Stimulated activated memory B cell treated with anti-CD40 and anti-IgM and Interleukin-4, amounts not matched to agents 10 μg/mL and 1 μg/mL and 100 μg/mL, for 72 hours (primary cell): ENCODE results near the gene CYP2S1.
"Not testable (repeated sequence)": the region's sequence is repeated elsewhere in the genome, so short reads cannot be mapped to it uniquely, and the experiment has no call there.

Experiments used
- ATAC-seq: fragments of 150-1000 bp; cut with Tn5 transposase; 2 replicates; pipeline ENCODE4 v1.10.0; 2021
- H3K27ac Mint-ChIP-seq: one replicate; pipeline ENCODE4 v1.8.0; 2022; ENCODE audit warnings: mild to moderate bottlenecking, mixed read lengths
- H3K27me3 Mint-ChIP-seq: one replicate; pipeline ENCODE4 v1.8.0; 2022; ENCODE audit warnings: mixed read lengths
- H3K36me3 Mint-ChIP-seq: one replicate; pipeline ENCODE4 v1.8.0; 2022; ENCODE audit warnings: mixed read lengths
- H3K4me1 Mint-ChIP-seq: one replicate; pipeline ENCODE4 v1.8.0; 2022; ENCODE audit warnings: mixed read lengths
- H3K4me3 Mint-ChIP-seq: one replicate; pipeline ENCODE4 v1.8.0; 2022; ENCODE audit warnings: mild to moderate bottlenecking, moderate library complexity, mixed read lengths
- H3K9me3 Mint-ChIP-seq: one replicate; pipeline ENCODE4 v1.8.0; 2022; ENCODE audit warnings: mixed read lengths

The CYP2S1 gene

DNA sequence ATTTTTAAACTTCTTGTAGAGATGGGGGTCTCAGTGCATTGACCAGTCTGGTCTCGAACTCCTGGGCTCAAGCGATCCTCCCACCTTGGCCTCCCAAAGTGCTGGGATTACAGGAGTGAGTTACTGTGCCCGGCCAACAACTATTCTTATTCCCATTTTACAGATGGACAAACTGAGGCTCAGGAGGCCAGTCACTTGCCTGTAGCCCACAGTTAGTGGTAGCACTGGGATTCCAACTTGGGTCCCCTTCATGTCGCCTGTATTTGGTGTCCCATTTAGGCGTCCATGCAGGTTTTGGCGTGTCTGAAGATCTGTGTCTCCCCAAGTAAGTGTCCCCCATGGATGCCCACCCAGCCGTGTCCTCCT is 25.2 kb downstream of the CYP2S1 start:
- no peak overlapping the region for H3K4me3 Mint-ChIP-seq
- H3K36me3 Mint-ChIP-seq: no peaks in the 10 kb centered on the region
- ATAC-seq: no peak
- peaks cover 82% of the 10 kb centered on the region for H3K27me3 Mint-ChIP-seq
- peaks cover 9% of the 10 kb centered on the region for H3K4me1 Mint-ChIP-seq
- H3K27ac Mint-ChIP-seq: no peak overlapping the region
- no peaks in the 10 kb centered on the region for H3K9me3 Mint-ChIP-seq

DNA sequence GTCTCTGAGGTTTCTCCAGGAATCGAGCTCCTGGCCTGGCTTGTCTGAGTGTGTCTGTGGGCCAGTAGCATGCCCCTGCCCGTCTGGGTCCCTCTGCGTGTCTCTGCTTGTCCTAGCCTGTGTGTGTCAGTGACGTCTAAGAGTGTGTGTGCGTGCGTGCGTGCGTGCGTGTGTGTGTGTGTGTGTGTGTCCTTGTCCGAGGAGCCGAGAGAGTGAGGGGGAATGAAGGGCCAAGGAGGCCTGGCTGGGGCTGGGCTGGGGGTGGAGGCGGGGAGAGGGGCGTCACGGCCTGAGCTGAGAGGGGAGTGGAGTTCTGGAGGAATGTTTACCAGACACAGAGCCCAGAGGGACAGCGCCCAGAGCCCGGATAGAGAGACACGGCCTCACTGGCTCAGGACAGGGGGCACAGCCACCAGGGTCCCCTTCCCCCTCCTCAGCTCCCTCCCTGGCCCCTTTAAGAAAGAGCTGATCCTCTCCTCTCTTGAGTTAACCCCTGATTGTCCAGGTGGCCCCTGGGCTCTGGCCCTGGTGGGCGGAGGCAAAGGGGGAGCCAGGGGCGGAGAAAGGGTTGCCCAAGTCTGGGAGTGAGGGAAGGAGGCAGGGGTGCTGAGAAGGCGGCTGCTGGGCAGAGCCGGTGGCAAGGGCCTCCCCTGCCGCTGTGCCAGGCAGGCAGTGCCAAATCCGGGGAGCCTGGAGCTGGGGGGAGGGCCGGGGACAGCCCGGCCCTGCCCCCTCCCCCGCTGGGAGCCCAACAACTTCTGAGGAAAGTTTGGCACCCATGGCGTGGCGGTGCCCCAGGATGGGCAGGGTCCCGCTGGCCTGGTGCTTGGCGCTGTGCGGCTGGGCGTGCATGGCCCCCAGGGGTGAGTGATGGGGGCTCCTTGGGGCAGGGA is 25.8 kb downstream of the CYP2S1 start, which contains the start of gene AXL:
TSS of gene AXL (plus strand) at position 609 of the 893 bp plus-strand sequence. CDS start at position 779, 170 bp downstream.
- Mint-ChIP-seq H3K36me3 (no peaks in the 10 kb centered on the region), H3K4me3 (no peak within 1 kb of the TSS), H3K4me1 (peaks cover 9% of the 10 kb centered on the region), H3K27ac (no peak within 1 kb of the TSS), H3K9me3 (no peaks in the 10 kb centered on the region), H3K27me3 (peaks cover 88% of the 10 kb centered on the region)
- ATAC-seq: no peak

DNA sequence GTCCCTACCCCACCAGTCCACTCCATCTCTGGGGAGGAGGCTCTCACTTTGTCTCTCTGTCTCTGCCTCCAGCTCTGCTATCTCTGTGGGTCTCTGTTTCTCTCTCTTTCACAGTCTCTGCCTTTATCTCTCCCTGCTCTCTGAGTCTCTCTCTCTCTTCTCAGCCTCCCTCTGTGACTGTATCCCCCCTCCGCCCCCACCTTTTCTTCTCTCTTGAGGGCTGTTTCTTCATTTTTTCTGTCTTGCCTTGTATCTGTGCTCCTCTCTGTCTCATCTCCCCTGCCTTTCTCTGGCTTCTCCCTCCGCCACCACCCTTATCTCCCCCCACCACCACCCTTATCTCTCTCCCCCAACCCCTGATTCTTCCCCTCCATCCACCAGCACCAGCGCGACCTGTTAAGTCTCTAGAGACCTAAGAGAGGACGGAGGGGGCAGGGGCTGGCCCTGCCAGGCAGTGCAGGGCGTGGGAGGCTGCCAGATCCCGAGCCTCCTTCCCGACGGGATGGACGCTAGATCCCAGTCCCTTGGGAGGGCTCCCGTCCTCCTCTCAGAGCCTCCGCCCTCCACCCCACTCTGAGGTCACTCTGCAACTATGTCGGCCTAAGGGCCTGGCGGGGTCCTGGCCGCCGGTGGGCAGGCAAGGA is 27.0 kb downstream of the CYP2S1 start:
- Mint-ChIP-seq H3K4me3 (no peak overlapping the region), H3K27me3 (peaks cover 100% of the 10 kb centered on the region), H3K36me3 (no peaks in the 10 kb centered on the region), H3K27ac (no peak overlapping the region), H3K4me1 (peaks cover 9% of the 10 kb centered on the region), H3K9me3 (no peaks in the 10 kb centered on the region)
- no peak for ATAC-seq

DNA sequence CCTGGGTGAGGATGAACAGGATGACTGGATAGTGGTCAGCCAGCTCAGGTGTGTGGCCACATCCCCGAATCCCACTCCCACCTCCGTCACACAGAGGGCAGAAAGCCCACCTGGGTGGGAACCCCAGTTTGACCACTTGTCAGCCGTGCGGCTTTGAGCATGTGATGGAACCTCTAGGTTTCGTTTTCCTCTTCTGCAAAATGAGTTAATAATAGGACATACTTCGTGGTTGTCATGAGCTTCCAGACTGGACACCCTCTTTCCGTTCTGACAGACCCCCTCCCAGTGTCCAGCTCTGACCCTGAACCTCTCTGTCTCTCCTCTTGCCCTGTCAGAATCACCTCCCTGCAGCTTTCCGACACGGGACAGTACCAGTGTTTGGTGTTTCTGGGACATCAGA is 27.8 kb downstream of the CYP2S1 start:
- H3K27me3 Mint-ChIP-seq: peaks cover 100% of the 10 kb centered on the region
- H3K36me3 Mint-ChIP-seq: no peaks in the 10 kb centered on the region
- no peak for ATAC-seq
- no peaks in the 10 kb centered on the region for H3K9me3 Mint-ChIP-seq
- no peak overlapping the region for H3K27ac Mint-ChIP-seq
- H3K4me3 Mint-ChIP-seq: no peak overlapping the region
- H3K4me1 Mint-ChIP-seq: peaks cover 9% of the 10 kb centered on the region

DNA sequence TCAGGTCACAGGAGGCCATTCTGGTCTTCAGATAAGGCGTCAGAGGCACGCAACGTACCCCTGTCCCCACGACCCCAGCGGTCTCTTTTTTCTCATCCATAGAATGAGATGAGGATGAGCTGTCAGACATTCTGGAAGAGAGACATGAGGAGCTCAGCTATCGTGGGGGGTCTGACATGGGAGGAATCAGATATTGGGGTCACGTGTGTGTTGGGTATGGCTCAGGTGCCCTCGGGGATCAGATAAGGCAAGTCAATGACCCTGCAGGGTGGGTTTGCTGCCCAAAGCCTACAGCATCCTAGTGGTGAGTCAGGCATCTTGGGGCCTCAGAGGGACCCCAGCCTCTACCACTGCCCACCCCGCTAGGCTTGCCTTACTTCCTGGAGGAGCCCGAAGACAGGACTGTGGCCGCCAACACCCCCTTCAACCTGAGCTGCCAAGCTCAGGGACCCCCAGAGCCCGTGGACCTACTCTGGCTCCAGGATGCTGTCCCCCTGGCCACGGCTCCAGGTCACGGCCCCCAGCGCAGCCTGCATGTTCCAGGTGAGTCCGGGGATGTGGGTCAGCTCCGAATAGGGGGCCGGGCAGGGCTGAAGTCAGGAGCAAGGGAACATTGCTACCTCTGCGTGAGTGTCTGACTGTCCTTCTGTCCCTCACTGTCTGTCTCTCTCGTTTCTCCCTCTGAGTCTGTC is 28.6 kb downstream of the CYP2S1 start:
- Mint-ChIP-seq H3K9me3 (no peaks in the 10 kb centered on the region), H3K4me1 (peaks cover 9% of the 10 kb centered on the region), H3K4me3 (no peak overlapping the region), H3K27me3 (peaks cover 93% of the 10 kb centered on the region), H3K27ac (no peak overlapping the region), H3K36me3 (no peaks in the 10 kb centered on the region)
- no peak for ATAC-seq

DNA sequence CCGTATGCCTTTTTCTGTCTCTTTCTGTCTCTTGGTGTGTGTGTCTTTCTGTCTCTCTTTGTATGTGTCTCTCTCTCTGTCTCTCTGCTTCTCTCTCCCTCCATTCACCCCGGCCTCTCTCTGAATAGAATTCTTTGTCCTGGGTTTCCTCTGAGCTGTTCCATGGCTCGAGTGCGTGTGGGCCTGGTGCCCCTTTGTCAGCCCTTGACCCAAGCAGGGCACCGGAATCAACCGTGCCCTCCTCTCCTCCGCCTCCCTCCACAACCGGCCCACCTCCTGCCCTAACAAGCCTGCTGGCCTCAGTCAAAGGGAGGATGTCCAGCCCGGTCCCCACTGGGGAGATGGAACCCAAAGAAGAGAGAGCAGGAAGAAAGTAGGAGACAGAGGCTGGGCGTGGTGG is 29.2 kb downstream of the CYP2S1 start:
- peaks cover 9% of the 10 kb centered on the region for H3K4me1 Mint-ChIP-seq
- H3K27ac Mint-ChIP-seq: no peak overlapping the region
- H3K36me3 Mint-ChIP-seq: no peaks in the 10 kb centered on the region
- no peak overlapping the region for H3K4me3 Mint-ChIP-seq
- peaks cover 87% of the 10 kb centered on the region for H3K27me3 Mint-ChIP-seq
- H3K9me3 Mint-ChIP-seq: no peaks in the 10 kb centered on the region
- ATAC-seq: no peak

DNA sequence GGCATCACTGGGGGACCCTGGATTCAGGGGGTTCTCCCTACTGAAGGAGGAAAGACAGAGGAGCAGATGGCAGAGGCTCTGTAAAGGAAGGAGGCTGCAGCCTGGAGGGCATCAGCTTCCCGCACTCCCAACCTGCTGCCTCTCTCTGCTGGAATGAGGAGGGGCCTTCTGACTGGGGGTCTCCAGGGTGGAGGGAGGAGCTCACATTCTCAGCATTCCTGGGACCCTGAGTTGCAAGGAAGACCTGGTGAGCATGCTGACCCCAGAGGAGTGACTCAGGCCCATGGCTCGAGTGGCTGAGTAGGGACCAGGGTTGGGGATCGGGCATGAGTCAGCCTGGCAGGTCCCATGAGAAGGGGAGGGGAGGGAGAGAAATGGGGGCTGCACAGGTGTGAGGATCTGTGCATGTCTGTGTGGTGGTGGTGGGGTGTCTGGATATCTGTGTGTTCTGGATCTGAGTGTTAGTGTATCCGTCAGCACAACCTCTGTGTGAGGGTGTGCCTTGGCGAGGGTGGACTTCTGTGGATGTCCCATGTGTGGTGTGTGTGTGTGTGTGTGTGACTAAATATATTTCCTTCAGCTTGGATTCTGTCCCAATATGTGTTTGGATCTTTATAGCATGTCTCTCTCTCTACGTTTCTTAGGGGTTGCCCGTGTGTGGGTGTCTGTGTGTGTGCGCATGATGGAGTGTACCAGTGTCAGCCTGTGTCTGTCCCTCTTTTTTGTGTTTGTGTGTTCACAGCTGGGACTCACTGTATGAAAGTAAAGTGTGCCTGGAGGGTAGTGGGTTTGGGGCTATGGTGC is 30.6 kb downstream of the CYP2S1 start:
- ATAC-seq: no peak
- H3K27ac Mint-ChIP-seq: no peak overlapping the region

DNA sequence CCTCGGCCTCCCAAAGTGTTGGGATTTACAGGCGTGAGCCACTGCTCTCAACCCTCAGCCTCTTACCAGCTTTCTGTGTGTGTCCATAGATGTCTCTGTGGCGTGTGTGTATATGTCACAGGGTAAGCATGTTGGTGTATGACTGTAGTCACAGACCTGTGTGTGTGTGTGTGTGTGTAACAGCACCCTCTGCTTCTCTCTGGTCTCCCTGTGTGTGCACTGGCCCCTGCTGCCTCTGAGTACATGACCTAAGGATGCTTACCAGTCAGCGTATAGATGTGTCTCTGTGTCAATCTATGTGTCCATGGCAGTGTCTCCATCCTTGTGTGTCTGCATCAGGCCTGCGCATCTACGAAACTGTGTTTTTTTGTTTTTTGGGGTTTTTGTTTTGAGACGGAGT is 31.6 kb downstream of the CYP2S1 start:
- Mint-ChIP-seq H3K27me3 (peaks cover 63% of the 10 kb centered on the region), H3K27ac (no peak overlapping the region), H3K4me3 (no peak overlapping the region), H3K9me3 (no peaks in the 10 kb centered on the region), H3K4me1 (no peaks in the 10 kb centered on the region), H3K36me3 (no peaks in the 10 kb centered on the region)
- no peak for ATAC-seq

More for the DNA sequence above, 30.6 kb downstream of the CYP2S1 start:
- H3K4me1 Mint-ChIP-seq: peaks cover 5% of the 10 kb centered on the region
- H3K4me3 Mint-ChIP-seq: no peak overlapping the region
- H3K27me3 Mint-ChIP-seq: peaks cover 73% of the 10 kb centered on the region
- no peaks in the 10 kb centered on the region for H3K36me3 Mint-ChIP-seq
- no peaks in the 10 kb centered on the region for H3K9me3 Mint-ChIP-seq

DNA sequence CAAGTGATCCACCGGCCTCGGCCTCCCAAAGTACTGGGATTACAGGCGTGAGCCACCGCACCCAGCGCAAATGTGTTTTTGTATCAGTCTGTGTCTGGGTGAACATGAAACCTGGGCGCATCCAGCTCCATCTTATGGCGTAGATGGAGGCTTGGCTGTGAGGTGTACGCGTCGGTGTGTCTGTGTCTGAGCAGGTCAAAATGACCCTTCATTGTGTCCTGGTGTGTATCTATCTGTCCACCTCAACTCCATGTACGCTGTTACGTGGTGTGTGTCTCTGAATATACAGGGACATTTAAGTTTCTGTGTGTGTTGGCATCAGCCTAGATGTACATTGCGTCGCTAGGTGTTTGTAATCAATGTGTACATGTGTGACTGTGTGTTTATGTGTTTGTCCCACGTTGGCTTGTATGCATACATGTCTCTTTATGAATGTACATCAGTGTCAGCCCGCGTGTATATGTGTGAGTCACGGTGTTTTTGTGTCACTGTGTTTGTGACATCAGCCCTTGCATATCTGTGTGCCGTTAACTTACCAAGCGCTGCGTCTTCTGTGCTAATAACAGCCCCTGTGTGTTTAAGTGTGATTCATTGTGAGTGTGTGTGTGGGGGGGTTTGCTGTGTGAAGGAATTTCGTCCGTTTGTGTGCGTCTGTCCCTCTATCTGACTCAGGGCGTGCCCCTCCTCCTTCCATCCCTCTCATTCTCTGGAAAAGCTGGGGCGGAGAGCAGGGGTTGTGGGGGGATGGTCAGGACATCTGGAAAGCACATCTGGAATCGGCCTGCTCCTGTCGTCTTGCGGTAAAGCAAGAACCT is 32.4 kb downstream of the CYP2S1 start:
- no peaks in the 10 kb centered on the region for H3K4me1 Mint-ChIP-seq
- peaks cover 55% of the 10 kb centered on the region for H3K27me3 Mint-ChIP-seq
- ATAC-seq: no peak
- H3K27ac Mint-ChIP-seq: no peak overlapping the region
- peak overlapping the region; percentile 30 for H3K4me3 Mint-ChIP-seq
- H3K36me3 Mint-ChIP-seq: no peaks in the 10 kb centered on the region
- H3K9me3 Mint-ChIP-seq: no peaks in the 10 kb centered on the region

DNA sequence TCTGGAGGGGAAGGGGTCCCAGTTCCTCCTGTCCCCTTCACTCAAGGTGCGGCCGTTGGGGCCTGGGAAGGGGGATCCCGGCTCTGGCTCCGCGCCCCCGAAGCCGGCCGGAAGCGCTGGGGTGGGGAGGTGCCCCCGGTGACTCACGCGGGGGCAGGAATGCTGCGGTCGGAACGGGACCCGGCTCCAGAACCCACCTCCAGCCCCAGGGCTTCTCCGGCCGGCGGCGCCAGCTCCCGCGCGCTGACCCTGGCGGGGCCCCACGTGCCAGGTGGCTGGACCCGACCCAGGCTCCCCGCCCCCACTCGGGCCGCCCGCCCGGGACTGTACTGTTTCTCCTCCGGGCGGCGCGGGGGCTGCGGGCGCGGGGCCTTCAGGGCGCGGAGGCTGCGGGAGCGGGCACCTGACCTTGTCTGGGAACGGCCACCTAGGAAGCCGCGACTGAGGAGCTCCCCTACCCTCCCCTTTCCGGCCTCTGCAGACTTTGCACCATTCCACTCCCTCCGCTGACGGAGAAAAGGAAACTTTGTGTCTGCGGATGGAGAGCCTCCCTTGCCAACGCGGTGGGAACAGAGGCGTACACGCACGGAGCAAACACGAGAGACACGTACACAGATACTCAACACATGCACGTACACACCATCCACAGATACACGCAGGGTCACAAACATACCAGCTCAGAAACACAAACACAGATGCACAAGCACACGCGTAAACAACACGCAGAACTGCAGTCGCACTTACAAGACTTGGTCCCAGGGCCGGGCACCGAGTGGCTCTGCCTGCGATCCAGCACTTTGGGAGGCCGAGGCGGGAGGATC is 33.2 kb downstream of the CYP2S1 start:
- Mint-ChIP-seq H3K4me3 (no peak overlapping the region), H3K9me3 (no peaks in the 10 kb centered on the region)

DNA sequence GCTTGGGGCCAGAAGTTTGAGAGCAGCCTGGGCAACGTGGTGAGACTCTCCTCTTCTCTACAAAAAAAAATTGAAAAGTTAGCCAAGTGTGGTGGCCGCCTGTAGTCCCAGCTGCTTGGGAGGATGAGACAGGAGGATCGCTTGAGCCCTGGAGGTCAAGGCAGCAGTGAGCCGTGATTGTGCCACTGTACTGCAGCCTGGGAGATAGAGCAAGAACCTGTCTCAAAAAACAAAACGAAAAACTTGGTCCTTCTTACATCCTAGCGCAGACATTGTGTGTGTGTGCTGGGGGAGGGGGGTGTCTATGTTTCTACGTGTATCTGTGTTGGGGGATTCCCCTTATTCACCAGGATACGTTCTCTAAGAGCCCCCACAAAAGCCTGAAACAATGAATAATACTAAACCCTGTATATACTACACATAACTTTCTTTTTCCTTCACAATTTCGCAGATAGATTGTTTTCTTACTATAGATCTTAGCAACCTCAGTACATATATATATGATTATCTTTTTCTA is 33.9 kb downstream of the CYP2S1 start:
- Mint-ChIP-seq H3K27ac (no peak overlapping the region), H3K4me1 (no peaks in the 10 kb centered on the region), H3K36me3 (no peaks in the 10 kb centered on the region), H3K27me3 (peaks cover 40% of the 10 kb centered on the region), H3K9me3 (no peaks in the 10 kb centered on the region), H3K4me3 (no peak overlapping the region)
- no peak for ATAC-seq

More for the DNA sequence above, 33.2 kb downstream of the CYP2S1 start:
- no peaks in the 10 kb centered on the region for H3K4me1 Mint-ChIP-seq
- peak; percentile 32 for ATAC-seq
- peaks cover 47% of the 10 kb centered on the region for H3K27me3 Mint-ChIP-seq
- H3K36me3 Mint-ChIP-seq: no peaks in the 10 kb centered on the region
- H3K27ac Mint-ChIP-seq: no peak overlapping the region

DNA sequence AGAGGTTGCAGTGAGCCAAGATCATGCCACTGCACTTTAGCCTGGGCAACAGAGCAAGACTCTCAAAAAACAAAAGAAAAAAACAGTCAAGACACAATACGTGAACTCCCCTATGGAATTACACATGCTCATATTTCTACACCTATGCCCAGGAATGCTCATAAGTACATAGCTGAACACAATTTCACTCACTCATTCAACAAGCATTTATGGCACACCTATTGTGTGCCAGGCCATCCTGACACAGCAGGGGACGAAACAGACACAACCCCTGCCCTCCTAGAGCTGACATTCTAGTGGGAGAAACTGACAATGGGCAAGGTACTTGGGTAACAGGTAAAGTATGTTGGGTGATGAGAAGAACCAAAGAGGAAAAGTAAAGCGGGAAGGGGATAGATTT is 35.5 kb downstream of the CYP2S1 start:
- ATAC-seq: no peak
- Mint-ChIP-seq H3K27me3 (peaks cover 25% of the 10 kb centered on the region), H3K9me3 (no peaks in the 10 kb centered on the region), H3K4me1 (no peaks in the 10 kb centered on the region), H3K4me3 (no peak overlapping the region), H3K36me3 (no peaks in the 10 kb centered on the region), H3K27ac (no peak overlapping the region)

DNA sequence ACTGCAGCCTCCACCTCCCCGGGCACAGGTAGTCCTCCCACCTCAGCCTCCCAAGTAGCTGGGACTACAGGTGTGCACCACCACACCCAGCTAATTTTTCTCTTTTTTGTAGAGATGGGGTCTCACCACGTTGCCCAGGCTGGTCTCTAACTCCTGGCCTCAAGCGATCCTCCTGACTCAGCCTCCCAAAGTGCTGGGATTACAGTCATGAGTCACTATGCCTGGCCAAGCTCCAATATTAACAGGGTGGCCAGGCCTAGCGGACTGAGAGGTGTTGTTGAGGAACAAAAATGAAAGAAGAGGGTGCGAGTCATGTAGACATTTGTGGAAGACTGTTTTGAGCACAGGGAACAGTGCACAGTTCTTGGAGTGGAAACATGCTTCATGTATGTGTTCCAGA is 36.3 kb downstream of the CYP2S1 start:
- ATAC-seq, H3K4me3 Mint-ChIP-seq, H3K36me3 Mint-ChIP-seq, H3K4me1 Mint-ChIP-seq, H3K9me3 Mint-ChIP-seq, H3K27ac Mint-ChIP-seq: not testable (repeated sequence)
- peaks cover 16% of the 10 kb centered on the region for H3K27me3 Mint-ChIP-seq
